Measurements from ENCODE around the gene ISOC2. TPM values are rescaled to one million over a fixed set of nuclear protein-coding genes. Genes with fewer than 3 reads are reported as not detected.
"Not testable (repeated sequence)": the region's sequence is repeated elsewhere in the genome, so short reads cannot be mapped to it uniquely, and the experiment has no call there.

ISOC2 gene
- total RNA-seq, 1 experiment from 2014 or later: 102 TPM

GRCh38 chr19:55408533-55408872 lies 52.9 kb downstream of the ISOC2 start:
- H3K36me3 ChIP-seq (ENCODE audit: insufficient read depth, low read length): peaks cover 32% of the 10 kb centered on the region
- H3K27ac ChIP-seq (ENCODE audit: low read length): peak overlapping the region; percentile 84
- H3K9me2 ChIP-seq (replicated peaks; ENCODE audit: insufficient read depth, low read length): no peaks in the 10 kb centered on the region
- H3K4me2 ChIP-seq (ENCODE audit: low read depth, low read length, poor library complexity, severe bottlenecking): peak overlapping the region; percentile 40
- no peaks in the 10 kb centered on the region; the same call in 1 of the 2 replicates for H3K9me3 ChIP-seq (ENCODE audit: low read length)
- H3K79me2 ChIP-seq (ENCODE audit: low read length): peaks cover 21% of the 10 kb centered on the region
- H3K27me3 ChIP-seq (ENCODE audit: low read length): no peaks in the 10 kb centered on the region
- H3K4me1 ChIP-seq (ENCODE audit: low read length): peaks cover 23% of the 10 kb centered on the region
- peak overlapping the region; percentile 32 for H2AFZ ChIP-seq (ENCODE audit: low read length)
- H3K4me3 ChIP-seq (ENCODE audit: low read length): peak overlapping the region; percentile 36; the same call in 1 of the 2 replicates
- DNase-seq: no peak
- H3K9ac ChIP-seq (ENCODE audit: low read length): peak overlapping the region; percentile 43
- H4K20me1 ChIP-seq (ENCODE audit: insufficient read depth, low read depth, low read length): peaks cover 31% of the 10 kb centered on the region

GRCh38 chr19:55407800-55408532 lies 53.5 kb downstream of the ISOC2 start:
- H3K27me3 ChIP-seq (ENCODE audit: low read length): no peaks in the 10 kb centered on the region
- H3K27ac ChIP-seq (ENCODE audit: low read length): peak overlapping the region; percentile 84
- H2AFZ ChIP-seq (ENCODE audit: low read length): peak overlapping the region; percentile 32
- peaks cover 36% of the 10 kb centered on the region for H4K20me1 ChIP-seq (ENCODE audit: insufficient read depth, low read depth, low read length)
- H3K79me2 ChIP-seq (ENCODE audit: low read length): peaks cover 21% of the 10 kb centered on the region
- peak overlapping the region; percentile 98 for H3K4me2 ChIP-seq (ENCODE audit: low read depth, low read length, poor library complexity, severe bottlenecking)
- no peaks in the 10 kb centered on the region for H3K9me2 ChIP-seq (replicated peaks; ENCODE audit: insufficient read depth, low read length)
- peaks cover 23% of the 10 kb centered on the region for H3K4me1 ChIP-seq (ENCODE audit: low read length)
- H3K36me3 ChIP-seq (ENCODE audit: insufficient read depth, low read length): peaks cover 37% of the 10 kb centered on the region
- no peaks in the 10 kb centered on the region; the same call in 1 of the 2 replicates for H3K9me3 ChIP-seq (ENCODE audit: low read length)
- H3K9ac ChIP-seq (ENCODE audit: low read length): peak overlapping the region; percentile 100
- H3K4me3 ChIP-seq (ENCODE audit: low read length): peak overlapping the region; percentile 99
- peak; percentile 100 for DNase-seq

DNA sequence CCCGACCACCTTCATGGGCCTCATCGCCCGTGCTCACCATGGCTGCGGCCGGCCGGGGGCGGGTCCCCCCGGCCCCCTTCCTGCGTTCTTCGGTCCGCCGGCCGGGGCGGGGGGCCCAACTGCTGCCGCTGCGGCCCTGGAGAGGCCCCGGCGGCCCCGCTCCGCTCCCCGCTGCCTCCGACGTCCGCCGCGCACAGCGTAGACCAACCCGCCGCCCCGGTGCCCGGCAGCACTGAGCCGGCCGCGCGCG lies 54.0 kb downstream of the ISOC2 start, which contains the start of gene UBE2S:
Gene UBE2S, minus strand, starts transcription at position 239 of the 250 bp plus-strand sequence. Its CDS starts 199 bp downstream, at position 40.
- Histone ChIP-seq H3K79me2 (ENCODE audit: low read length) (peaks cover 21% of the 10 kb centered on the region), H2AFZ (ENCODE audit: low read length) (peak within 1 kb of the TSS; percentile 32), H3K27ac (ENCODE audit: low read length) (peak within 1 kb of the TSS; percentile 84), H4K20me1 (ENCODE audit: insufficient read depth, low read depth, low read length) (peaks cover 40% of the 10 kb centered on the region), H3K4me3 (ENCODE audit: low read length) (peak within 1 kb of the TSS; percentile 99), H3K4me1 (ENCODE audit: low read length) (peaks cover 25% of the 10 kb centered on the region), H3K4me2 (ENCODE audit: low read depth, low read length, poor library complexity, severe bottlenecking) (peak within 1 kb of the TSS; percentile 98), H3K9ac (ENCODE audit: low read length) (peak within 1 kb of the TSS; percentile 100), H3K36me3 (ENCODE audit: insufficient read depth, low read length) (peaks cover 42% of the 10 kb centered on the region)
- DNase-seq; H3K9me2 ChIP-seq (replicated peaks; ENCODE audit: insufficient read depth, low read length); H3K9me3 ChIP-seq (ENCODE audit: low read length); H3K27me3 ChIP-seq (ENCODE audit: low read length): not testable (repeated sequence)

DNA sequence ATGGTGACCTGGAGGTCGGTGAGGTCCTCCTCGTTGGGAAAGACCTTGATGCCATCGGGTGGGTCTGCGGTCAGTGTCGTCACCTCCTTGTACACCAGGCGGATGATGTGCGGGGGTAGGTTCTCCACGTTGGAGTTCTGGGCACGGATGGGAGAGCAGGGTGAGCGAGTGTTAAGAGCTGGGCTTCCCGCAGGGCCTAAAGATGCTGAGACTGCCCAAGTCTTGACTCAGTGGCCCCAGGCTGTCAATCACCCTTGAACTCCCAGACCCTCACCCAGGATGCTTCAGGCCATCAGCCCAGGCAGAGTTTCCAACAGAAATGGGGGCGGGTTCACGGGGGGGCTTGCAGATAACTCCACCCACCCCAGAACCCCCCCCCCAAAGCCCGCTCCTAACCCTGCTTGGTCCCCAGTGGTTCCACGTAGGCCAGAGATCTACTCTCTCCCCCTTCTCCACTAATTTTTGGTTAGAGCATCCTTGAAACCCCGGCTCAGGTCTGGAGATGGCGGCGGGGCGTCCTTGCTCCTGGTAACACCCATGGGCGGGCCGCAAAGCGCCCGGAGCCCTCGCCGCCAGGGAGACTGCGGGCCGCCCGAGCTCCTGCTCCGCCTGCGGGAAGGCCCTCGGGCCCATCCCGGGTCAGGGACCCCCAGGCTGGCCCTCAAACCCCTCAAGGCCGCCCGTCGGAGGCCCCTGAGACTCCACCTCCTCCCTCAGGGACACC lies 54.5 kb downstream of the ISOC2 start:
- no peaks in the 10 kb centered on the region for H3K9me2 ChIP-seq (replicated peaks; ENCODE audit: insufficient read depth, low read length)
- peaks cover 46% of the 10 kb centered on the region for H3K36me3 ChIP-seq (ENCODE audit: insufficient read depth, low read length)
- peak; percentile 75 for DNase-seq
- peak overlapping the region; percentile 100 for H3K9ac ChIP-seq (ENCODE audit: low read length)
- peak overlapping the region; percentile 99 for H3K4me3 ChIP-seq (ENCODE audit: low read length)
- H3K4me2 ChIP-seq (ENCODE audit: low read depth, low read length, poor library complexity, severe bottlenecking): peak overlapping the region; percentile 98
- H2AFZ ChIP-seq (ENCODE audit: low read length): no peak overlapping the region
- no peaks in the 10 kb centered on the region; the same call in 1 of the 2 replicates for H3K9me3 ChIP-seq (ENCODE audit: low read length)
- peaks cover 21% of the 10 kb centered on the region for H3K79me2 ChIP-seq (ENCODE audit: low read length)
- peak overlapping the region; percentile 79 for H3K27ac ChIP-seq (ENCODE audit: low read length)
- peaks cover 45% of the 10 kb centered on the region for H4K20me1 ChIP-seq (ENCODE audit: insufficient read depth, low read depth, low read length)
- H3K27me3 ChIP-seq (ENCODE audit: low read length): no peaks in the 10 kb centered on the region
- H3K4me1 ChIP-seq (ENCODE audit: low read length): peaks cover 28% of the 10 kb centered on the region

DNA sequence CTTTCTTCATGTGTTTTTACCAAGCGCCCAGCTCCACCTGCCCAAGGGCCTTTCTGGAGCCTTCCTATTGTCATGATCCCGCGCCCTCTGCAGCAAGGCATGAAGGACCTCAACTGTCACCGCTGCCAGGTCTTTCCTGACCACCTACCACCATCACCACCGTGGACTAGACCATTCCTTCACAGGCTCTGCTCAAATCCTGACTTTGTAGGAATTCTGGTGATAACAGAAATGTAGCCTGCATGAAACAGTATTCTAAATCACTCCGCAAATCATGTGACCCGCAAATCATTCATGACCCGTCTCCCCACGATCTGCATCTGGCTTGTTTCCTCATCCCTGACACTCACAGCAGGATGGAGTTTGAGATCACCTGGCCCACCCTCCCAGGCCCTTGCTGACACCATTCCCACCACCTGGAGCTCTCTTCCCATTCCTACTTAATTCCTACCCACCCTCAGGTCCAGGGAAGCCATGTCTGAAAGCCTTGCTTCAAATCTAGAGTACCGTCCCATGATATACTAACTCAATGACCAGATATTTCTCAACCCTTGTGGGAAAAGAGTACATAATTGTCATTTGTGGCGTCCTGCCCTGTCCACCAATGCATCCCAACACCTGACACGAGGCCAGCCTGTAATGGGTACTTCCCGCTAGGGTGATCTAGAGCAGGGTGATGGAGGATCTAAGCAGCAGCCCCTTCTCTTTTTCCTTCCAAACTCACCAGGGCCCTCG lies 55.2 kb downstream of the ISOC2 start:
- peaks cover 28% of the 10 kb centered on the region for H3K4me1 ChIP-seq (ENCODE audit: low read length)
- no peaks in the 10 kb centered on the region; the same call in 1 of the 2 replicates for H3K9me3 ChIP-seq (ENCODE audit: low read length)
- H3K9me2 ChIP-seq (replicated peaks; ENCODE audit: insufficient read depth, low read length): no peaks in the 10 kb centered on the region
- H3K27ac ChIP-seq (ENCODE audit: low read length): peak overlapping the region; percentile 79
- peak overlapping the region; percentile 99 for H3K4me3 ChIP-seq (ENCODE audit: low read length)
- H4K20me1 ChIP-seq (ENCODE audit: insufficient read depth, low read depth, low read length): peaks cover 47% of the 10 kb centered on the region
- no peak for DNase-seq
- H3K27me3 ChIP-seq (ENCODE audit: low read length): no peaks in the 10 kb centered on the region
- peak overlapping the region; percentile 98 for H3K4me2 ChIP-seq (ENCODE audit: low read depth, low read length, poor library complexity, severe bottlenecking)
- peaks cover 49% of the 10 kb centered on the region for H3K36me3 ChIP-seq (ENCODE audit: insufficient read depth, low read length)
- peaks cover 21% of the 10 kb centered on the region for H3K79me2 ChIP-seq (ENCODE audit: low read length)
- peak overlapping the region; percentile 100 for H3K9ac ChIP-seq (ENCODE audit: low read length)
- H2AFZ ChIP-seq (ENCODE audit: low read length): no peak overlapping the region

- Histone ChIP-seq H3K4me3 (ENCODE audit: low read length) (peak overlapping the region; percentile 99; the same call in 1 of the 2 replicates), H3K9me3 (ENCODE audit: low read length) (no peaks in the 10 kb centered on the region; the same call in 1 of the 2 replicates), H3K36me3 (ENCODE audit: insufficient read depth, low read length) (peaks cover 49% of the 10 kb centered on the region), H3K27me3 (ENCODE audit: low read length) (no peaks in the 10 kb centered on the region), H3K79me2 (ENCODE audit: low read length) (peaks cover 21% of the 10 kb centered on the region), H3K27ac (ENCODE audit: low read length) (peak overlapping the region; percentile 79), H3K9me2 (replicated peaks; ENCODE audit: insufficient read depth, low read length) (no peaks in the 10 kb centered on the region), H3K4me1 (ENCODE audit: low read length) (peaks cover 28% of the 10 kb centered on the region), H3K9ac (ENCODE audit: low read length) (peak overlapping the region; percentile 100), H2AFZ (ENCODE audit: low read length) (no peak overlapping the region), H4K20me1 (ENCODE audit: insufficient read depth, low read depth, low read length) (peaks cover 51% of the 10 kb centered on the region), H3K4me2 (ENCODE audit: low read depth, low read length, poor library complexity, severe bottlenecking) (peak overlapping the region; percentile 98)
- DNase-seq: no peak
These were observed 55.8 kb downstream of the ISOC2 start for GRCh38 chr19:55405638-55406037.

Data from Karpas-422 (cell line).